Parathyroid adenoma (tissue), 2 donors: ENCODE data around the gene PLCD3.
A peak's percentile ranks its signal among the peaks of the same experiment; 100 is the strongest.

ENCODE experiments used
- H2AFZ ChIP-seq: fragments of 300-600 bp; sonication (generic); one replicate; pipeline ENCODE4 v1.7.0; 2017; ENCODE audit warnings: antibody characterized with exemption, mild to moderate bottlenecking
- H3K27ac ChIP-seq: fragments of 300-600 bp; sonication (generic); one replicate; pipeline ENCODE4 v1.7.0; 2017
- H3K27me3 ChIP-seq: fragments of 300-600 bp; sonication (generic); one replicate; pipeline ENCODE4 v1.7.0; 2017; ENCODE audit warnings: low read length; ENCODE audit not compliant: control insufficient read depth, insufficient read depth
- H3K36me3 ChIP-seq: fragments of 300-600 bp; sonication (generic); one replicate; pipeline ENCODE4 v1.7.0; 2017; ENCODE audit warnings: low read length; ENCODE audit not compliant: control insufficient read depth, insufficient read depth
- H3K4me1 ChIP-seq: fragments of 300-600 bp; sonication (generic); one replicate; pipeline ENCODE4 v1.7.0; 2017; ENCODE audit warnings: control low read depth
- H3K4me2 ChIP-seq: fragments of 300-600 bp; sonication (generic); one replicate; pipeline ENCODE4 v1.7.0; 2017; ENCODE audit warnings: low read length
- H3K4me3 ChIP-seq: fragments of 300-600 bp; sonication (generic); one replicate; pipeline ENCODE4 v1.7.0; 2017; ENCODE audit warnings: low read depth, low read length
- H3K79me2 ChIP-seq: fragments of 300-600 bp; sonication (generic); one replicate; pipeline ENCODE4 v1.7.0; 2017; ENCODE audit warnings: control low read depth
- H3K9ac ChIP-seq: fragments of 300-600 bp; sonication (generic); one replicate; pipeline ENCODE4 v1.7.0; 2017; ENCODE audit warnings: mild to moderate bottlenecking
- H3K9me3 ChIP-seq: fragments of 300-600 bp; sonication (generic); one replicate; pipeline ENCODE4 v1.7.0; 2017; ENCODE audit warnings: low read length; ENCODE audit not compliant: control insufficient read depth
- CTCF ChIP-seq: fragments of 300-600 bp; sonication (generic); IDR thresholded peaks from one replicate; pipeline ENCODE4 v1.7.0; 2017; ENCODE audit warnings: antibody characterized with exemption, mild to moderate bottlenecking
- donor health status: primary hyperparathyroidism.

The PLCD3 gene

GRCh38 chr17:45150911-45151809 lies 18.8 kb upstream of the PLCD3 start:
- no peak overlapping the region for H2AFZ ChIP-seq
- no peak overlapping the region for H3K9ac ChIP-seq
- H3K79me2 ChIP-seq: peaks cover 30% of the 10 kb centered on the region
- no peak for TF ChIP-seq CTCF
- H3K4me3 ChIP-seq: peak overlapping the region; percentile 89
- H3K4me1 ChIP-seq: peaks cover 5% of the 10 kb centered on the region
- peak overlapping the region; percentile 87 for H3K4me2 ChIP-seq
- peak overlapping the region; percentile 26 for H3K27ac ChIP-seq
- H3K9me3 ChIP-seq: no peaks in the 10 kb centered on the region
- H3K27me3 ChIP-seq: no peaks in the 10 kb centered on the region
- no peaks in the 10 kb centered on the region for H3K36me3 ChIP-seq

GRCh38 chr17:45149669-45150664 lies 17.7 kb upstream of the PLCD3 start:
- H3K9me3 ChIP-seq: no peaks in the 10 kb centered on the region
- peak overlapping the region; percentile 6 for H3K9ac ChIP-seq
- H2AFZ ChIP-seq: peak overlapping the region; percentile 32
- no peaks in the 10 kb centered on the region for H3K27me3 ChIP-seq
- TF ChIP-seq CTCF: no peak
- peak overlapping the region; percentile 87 for H3K4me2 ChIP-seq
- peaks cover 21% of the 10 kb centered on the region for H3K79me2 ChIP-seq
- H3K27ac ChIP-seq: peak overlapping the region; percentile 100
- H3K4me1 ChIP-seq: peaks cover 5% of the 10 kb centered on the region
- H3K4me3 ChIP-seq: peak overlapping the region; percentile 89
- H3K36me3 ChIP-seq: no peaks in the 10 kb centered on the region

GRCh38 chr17:45149037-45149668 lies 16.8 kb upstream of the PLCD3 start:
- Histone ChIP-seq H3K79me2 (peaks cover 20% of the 10 kb centered on the region), H3K36me3 (no peaks in the 10 kb centered on the region), H3K9ac (peak overlapping the region; percentile 6), H3K4me1 (peaks cover 5% of the 10 kb centered on the region), H3K4me3 (peak overlapping the region; percentile 89), H3K9me3 (no peaks in the 10 kb centered on the region), H3K27me3 (no peaks in the 10 kb centered on the region), H3K4me2 (peak overlapping the region; percentile 87), H2AFZ (peak overlapping the region; percentile 32), H3K27ac (peak overlapping the region; percentile 100)
- TF ChIP-seq CTCF: peak; percentile 96

GRCh38 chr17:45148183-45149036 lies 16.1 kb upstream of the PLCD3 start, which contains the start of gene HEXIM1:
TSS of gene HEXIM1 (plus strand) at chr17:45148475. CDS start at chr17:45149191, 716 bp downstream.
- Histone ChIP-seq H2AFZ (peak within 1 kb of the TSS; percentile 84), H3K4me3 (peak within 1 kb of the TSS; percentile 89), H3K27me3 (no peaks in the 10 kb centered on the region), H3K4me1 (peaks cover 5% of the 10 kb centered on the region), H3K9ac (peak within 1 kb of the TSS; percentile 98), H3K4me2 (peak within 1 kb of the TSS; percentile 87), H3K79me2 (peaks cover 14% of the 10 kb centered on the region), H3K9me3 (no peaks in the 10 kb centered on the region), H3K27ac (peak within 1 kb of the TSS; percentile 100), H3K36me3 (no peaks in the 10 kb centered on the region)
- TF ChIP-seq CTCF: no peak
